HG03025 (cell line): ENCODE measurements around the gene DNAJC8.

Experiments
- ATAC-seq: cut with Tn5 transposase; IDR thresholded peaks from one replicate; pipeline ENCODE4 v1.9.1; 2021; ENCODE audit warnings: mild to moderate bottlenecking, moderate library complexity; ENCODE audit not compliant: unreplicated experiment, low FRiP score

The DNAJC8 gene, protein sequence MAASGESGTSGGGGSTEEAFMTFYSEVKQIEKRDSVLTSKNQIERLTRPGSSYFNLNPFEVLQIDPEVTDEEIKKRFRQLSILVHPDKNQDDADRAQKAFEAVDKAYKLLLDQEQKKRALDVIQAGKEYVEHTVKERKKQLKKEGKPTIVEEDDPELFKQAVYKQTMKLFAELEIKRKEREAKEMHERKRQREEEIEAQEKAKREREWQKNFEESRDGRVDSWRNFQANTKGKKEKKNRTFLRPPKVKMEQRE

DNA sequence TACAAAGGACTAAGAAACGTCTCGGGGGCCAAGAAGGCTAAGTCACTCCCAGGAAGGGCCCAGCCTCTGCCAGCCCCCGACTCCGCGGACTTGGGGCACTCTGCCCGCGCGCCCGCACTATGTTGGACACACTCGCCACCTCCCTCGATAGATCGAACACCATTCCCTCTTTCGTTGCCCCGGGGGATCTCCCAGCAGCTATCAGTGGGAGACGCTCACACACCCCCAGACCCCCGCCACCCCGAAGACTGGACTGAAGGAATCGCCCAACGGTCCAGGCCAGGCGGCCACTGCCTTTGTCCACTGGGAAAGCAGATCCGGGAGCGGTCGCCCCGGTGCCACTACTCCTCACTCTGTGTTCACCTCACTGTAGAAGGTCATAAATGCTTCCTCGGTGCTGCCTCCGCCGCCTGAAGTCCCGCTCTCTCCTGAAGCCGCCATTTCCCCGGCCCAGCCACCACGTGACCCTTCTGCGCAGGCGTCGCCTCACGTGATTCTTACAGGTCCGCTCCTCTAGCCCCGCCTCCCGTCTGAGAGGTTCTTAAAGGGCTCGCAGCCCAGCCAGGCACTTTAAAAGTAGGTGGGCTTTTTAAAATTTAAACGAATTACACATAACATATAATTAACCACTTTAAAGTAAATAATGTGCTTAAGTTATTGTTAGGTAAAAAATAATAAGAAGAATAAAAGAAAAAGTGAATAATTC, at the start of gene DNAJC8:
TSS of gene DNAJC8 (minus strand) at position 472 of the 706 bp plus-strand sequence. CDS start at position 441, 31 bp downstream.
- peak; percentile 47 for ATAC-seq

DNA sequence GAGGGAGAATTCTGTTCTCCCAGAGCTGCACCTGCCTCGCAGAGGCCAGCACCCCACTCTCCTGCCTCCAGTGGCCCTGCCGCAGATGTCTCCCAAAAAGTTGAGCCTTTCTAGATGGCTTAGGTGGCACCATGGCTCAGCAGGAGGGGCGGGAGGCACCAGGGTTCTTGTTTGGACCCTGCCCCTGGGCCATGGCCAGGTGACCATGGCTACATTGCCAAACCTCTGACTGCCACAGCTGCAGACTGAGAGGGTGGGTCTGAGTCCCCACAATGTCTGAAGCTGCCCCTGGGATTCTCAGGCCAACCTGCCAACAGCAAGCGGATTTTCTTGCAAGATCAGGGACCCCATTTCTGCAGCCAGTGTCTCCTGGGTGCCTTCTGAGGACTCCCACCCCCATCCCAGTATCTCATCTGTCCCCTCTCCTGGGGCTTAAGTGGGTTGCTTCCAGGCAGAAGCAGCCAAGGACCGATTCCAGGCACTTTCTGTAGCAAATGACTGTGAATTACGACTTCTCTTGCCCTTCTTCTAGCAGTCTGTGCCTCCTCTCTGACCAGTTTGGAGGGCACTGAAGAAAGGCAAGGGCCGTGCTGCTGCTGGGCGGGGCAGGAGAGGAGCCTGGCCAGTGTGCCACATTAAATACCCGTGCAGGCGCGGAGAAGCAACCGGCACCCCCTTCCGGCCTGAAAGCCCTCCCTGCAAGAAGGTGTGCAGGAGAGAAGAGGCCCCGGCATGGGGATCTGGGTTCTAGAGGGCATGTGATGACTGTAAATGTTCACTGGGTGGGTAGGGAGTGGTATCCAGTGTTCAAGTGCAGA, 49.0 kb upstream of the DNAJC8 start:
- ATAC-seq, result no peak

DNA sequence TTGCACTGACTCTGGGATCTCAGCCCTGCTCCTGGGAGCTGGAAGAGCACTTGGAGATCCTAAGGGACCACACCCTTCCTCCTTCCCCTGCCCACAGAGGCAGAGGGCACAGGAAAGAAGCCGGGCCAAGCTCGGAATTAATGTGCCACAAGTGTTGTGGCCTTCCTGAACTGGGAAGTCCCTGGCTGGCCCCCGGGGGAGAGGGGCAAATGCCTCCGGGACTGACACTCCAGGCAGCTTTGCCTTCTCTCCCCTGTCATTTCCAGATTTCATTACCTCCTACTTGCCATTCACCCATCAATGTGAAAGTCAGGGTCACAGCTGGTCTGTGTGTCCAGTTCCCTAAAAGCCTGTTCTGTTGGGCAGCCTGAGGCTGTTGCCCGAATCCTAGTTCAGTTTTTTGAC, 48.1 kb upstream of the DNAJC8 start:
- ATAC-seq, result no peak

DNA sequence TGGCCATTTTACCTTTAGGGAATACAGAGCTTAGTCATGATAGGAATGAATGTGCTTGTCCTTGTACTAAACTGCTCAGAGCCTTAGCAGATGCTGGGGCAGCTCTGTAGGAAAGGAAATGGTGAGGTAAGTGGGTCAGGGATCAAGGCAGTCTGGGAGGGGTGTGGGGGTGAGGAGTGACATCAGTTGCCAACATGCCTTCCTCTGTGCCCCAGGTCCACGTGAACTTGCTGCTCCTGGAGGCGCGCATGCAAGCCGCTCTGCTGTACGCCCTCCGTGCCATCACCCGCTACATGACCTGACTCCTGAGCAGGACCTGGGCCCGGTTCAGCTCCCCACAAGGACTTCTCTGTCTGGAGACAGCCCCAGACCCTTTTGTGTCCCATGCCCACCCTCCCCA, 47.7 kb upstream of the DNAJC8 start:
- no peak for ATAC-seq

GRCh38 chr1:28279721-28280120, 46.9 kb upstream of the DNAJC8 start:
- no peak for ATAC-seq

DNA sequence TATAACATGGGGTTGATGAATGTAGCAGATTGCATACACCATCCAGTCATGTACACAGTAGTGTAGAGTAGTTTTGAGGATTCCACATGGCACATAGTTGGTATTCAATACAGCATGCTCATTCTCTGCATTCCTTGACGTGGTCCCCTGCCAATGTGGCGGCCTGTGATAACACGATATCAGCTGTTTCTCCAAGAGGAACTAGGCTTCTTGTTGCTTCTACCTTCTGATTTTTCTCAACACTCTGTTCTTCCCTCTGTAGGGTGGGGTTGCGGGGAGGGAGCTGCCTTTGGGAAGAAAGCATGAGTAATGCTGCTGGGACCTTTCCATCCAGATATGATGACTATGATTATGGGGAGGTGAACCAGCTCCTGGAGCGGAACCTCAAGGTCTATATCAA, 45.9 kb upstream of the DNAJC8 start:
- ATAC-seq, result no peak

GRCh38 chr1:28273216-28273860, 40.5 kb upstream of the DNAJC8 start:
- ATAC-seq, result no peak

- no peak for ATAC-seq
Observed at GRCh38 chr1:28272215-28272852, 39.5 kb upstream of the DNAJC8 start.

GRCh38 chr1:28269529-28269928, 36.7 kb upstream of the DNAJC8 start:
- no peak for ATAC-seq

GRCh38 chr1:28267633-28268032, 34.8 kb upstream of the DNAJC8 start:
- ATAC-seq, result no peak

DNA sequence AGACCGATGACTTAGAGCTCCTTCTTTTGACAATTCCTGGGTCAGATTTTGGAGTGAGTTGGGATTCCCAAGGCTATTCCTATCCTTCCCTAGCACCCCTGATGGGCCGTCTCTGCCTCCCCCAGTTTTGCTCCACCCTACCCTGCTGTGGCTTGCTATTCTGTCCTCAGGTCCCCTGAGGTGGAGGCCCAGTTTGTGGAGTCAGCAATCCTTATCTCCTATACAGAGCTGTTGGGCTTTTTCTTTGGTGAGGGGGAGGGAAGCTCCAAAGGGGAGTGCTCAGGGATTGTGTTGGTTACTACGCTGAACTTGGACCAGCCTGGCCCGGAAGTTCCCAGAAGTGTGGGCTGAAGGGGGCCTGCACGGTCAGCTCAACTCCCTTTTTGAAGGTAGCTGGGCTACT, 34.1 kb upstream of the DNAJC8 start:
- ATAC-seq, result no peak

GRCh38 chr1:28265577-28265976, 32.7 kb upstream of the DNAJC8 start:
- no peak for ATAC-seq

GRCh38 chr1:28264897-28265296, 32.1 kb upstream of the DNAJC8 start:
- no peak for ATAC-seq

- ATAC-seq, result no peak
Observed at GRCh38 chr1:28260803-28261174, 28.0 kb upstream of the DNAJC8 start.

DNA sequence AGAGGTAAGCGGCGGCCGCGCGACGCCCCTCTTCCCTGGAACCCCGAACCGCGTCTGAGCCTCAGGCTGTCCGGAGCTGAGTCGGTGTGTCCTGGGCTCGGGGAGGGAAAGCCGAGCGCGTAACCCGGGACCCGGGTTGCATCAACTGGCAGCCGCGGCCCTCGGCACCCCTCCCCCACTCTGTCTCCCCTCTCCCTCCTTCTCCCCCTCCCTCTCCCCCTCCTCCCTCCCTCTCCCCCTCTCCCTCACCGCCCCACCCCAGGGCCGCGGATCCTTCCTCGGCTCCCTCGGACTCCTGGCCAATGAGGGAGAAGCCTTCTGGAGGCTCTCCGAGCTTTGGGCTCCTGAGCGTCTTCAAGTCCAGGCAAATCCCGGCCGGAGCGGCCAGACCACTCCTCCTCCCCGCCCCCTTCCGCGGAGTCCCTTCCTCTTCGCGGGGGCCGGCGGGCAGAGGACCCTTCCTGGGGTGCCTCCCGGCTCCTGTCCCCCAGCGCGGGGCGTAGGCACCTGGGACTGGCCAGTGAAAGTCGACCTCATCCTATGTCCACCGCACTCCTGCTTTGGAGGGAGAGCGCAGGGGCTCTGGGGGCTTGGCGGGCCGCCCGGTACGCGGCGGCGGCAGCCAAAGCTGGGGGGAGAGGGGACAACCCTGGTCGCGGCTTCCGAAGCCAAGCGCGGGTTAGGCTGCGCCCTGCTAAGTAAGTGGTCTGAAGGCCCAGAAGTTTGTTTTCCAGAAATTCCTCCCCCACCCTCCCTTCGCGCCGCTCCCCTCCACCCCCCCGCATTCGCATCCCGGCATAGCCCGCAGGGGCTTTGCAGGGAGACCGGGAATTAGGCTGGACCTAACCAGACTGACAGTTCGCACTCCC, 27.3 kb upstream of the DNAJC8 start:
- peak; percentile 5 for ATAC-seq

DNA sequence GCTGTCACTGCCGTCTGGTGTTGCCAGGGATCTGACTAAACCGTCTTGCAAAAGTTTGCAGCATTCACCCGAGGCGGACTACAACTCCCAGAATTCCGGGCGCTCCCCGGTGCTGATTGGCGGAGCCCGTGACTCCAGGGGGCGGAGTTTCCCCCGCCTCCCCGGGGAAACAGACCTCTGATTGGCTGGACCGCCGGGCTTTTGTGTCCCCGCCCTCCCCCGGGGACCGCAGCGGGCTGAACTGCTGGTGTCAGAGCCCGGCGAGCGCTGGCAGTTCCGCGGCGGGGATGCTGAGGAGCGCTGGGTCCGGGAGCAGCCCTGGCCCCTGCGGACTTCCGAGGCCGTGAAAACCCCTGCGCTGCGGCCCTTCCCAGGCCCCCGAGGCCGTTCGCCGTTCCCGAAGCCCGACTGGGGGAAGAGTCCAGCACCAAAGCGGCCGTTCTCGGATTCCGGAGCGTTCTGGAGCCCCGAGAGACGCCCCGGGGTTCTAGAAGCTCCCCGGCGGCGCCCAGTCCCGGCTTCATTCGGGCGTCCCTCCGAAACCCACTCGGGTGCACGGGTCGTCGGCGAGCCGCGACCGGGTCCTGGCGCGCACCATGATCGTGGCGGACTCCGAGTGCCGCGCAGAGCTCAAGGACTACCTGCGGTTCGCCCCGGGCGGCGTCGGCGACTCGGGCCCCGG, 26.6 kb upstream of the DNAJC8 start, which contains the start of gene SESN2:
TSS of gene SESN2 (plus strand) at position 267 of the 682 bp plus-strand sequence. CDS start at position 597, 330 bp downstream.
- peak; percentile 89 for ATAC-seq

DNA sequence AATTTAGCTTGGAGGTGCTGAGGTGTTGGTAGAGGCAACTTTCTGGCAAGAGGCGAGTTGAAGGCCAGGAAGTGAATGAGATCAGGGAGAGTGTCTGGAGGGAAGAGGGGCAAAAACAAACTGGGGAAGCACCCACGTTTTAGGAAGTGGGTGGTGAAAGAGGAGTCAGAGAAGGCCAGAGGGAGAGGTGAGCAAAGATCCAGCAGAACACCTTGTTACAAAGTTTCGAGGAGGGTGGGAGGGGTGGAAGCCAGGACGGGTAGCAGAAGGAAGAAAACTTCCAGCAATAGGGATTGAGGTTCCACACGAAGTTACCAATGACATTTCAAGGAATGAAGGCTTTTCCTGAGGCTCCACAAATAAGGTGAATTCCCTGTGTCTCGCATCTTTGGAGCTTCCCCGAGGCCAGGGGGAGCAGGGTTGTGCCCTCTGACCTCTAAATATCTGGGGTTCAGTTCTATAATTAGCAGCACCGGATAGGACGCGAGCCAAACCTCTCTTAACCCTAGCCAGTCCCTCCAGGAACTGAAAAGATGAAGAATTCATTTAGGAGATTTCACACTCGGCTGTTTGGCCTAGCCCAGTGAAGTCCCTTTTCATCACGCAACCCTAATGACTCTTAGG, 25.9 kb upstream of the DNAJC8 start:
- peak; percentile 5 for ATAC-seq

DNA sequence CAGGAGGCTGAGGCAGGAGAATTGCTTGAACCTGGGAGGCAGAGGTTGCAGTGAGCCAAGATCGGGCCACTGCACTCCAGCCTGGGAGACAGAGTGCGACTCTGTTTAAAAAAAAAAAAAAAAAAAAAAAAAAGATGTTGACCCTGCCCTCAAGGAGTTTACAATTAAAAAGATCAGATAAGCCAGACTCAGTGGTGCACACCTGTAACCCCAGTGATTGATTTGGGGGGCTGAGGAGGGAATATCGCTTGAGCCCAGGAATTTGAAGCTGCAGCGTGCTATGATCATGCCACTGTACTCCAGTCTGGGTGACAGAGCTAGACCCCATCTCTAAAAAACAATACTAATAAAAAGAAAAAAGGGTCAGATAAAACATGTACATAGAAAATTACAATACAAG, 24.9 kb upstream of the DNAJC8 start:
- no peak for ATAC-seq
